HL-60/S4 (cell line): ENCODE data around the gene TRIM62.

Source experiments
- in situ Hi-C: fragments of 300-500 bp; cut with MboI; formaldehyde crosslinking; loops from 2 replicates; pipeline ENCODE4 v1.14.3; 2022; ENCODE audit warnings: low sequenced_read_pairs

TRIM62 gene

GRCh38 chr1:33180911-33181890, 642 bp downstream of the TRIM62 start:
- in situ Hi-C loops, result no loop called here

GRCh38 chr1:33180226-33180910, 1.5 kb downstream of the TRIM62 start:
- in situ Hi-C loops, result no loop called here

- in situ Hi-C loops, result no loop called here
These were observed 2.9 kb downstream of the TRIM62 start for GRCh38 chr1:33178836-33179439.

- in situ Hi-C loops, result no loop called here
These were observed 3.8 kb downstream of the TRIM62 start for GRCh38 chr1:33177996-33178540.

GRCh38 chr1:33176887-33177286, 5.0 kb downstream of the TRIM62 start:
- in situ Hi-C loops, result no loop called here

- in situ Hi-C loops, result no loop called here
These were observed 5.4 kb downstream of the TRIM62 start for GRCh38 chr1:33176362-33176850.

GRCh38 chr1:33175865-33176264, 6.0 kb downstream of the TRIM62 start:
- in situ Hi-C loops, result no loop called here

GRCh38 chr1:33173091-33173490, 8.8 kb downstream of the TRIM62 start:
- in situ Hi-C loops, result no loop called here

- in situ Hi-C loops, result no loop called here
These were observed 9.6 kb downstream of the TRIM62 start for GRCh38 chr1:33171977-33172813.

- in situ Hi-C loops, result no loop called here
These were observed 11.2 kb downstream of the TRIM62 start for GRCh38 chr1:33170351-33171274.

- in situ Hi-C loops, result no loop called here
These were observed 12.4 kb downstream of the TRIM62 start for GRCh38 chr1:33169290-33170055.

GRCh38 chr1:33168556-33169289, 13.1 kb downstream of the TRIM62 start:
- in situ Hi-C loops, result no loop called here

- in situ Hi-C loops, result no loop called here
These were observed 14.0 kb downstream of the TRIM62 start for GRCh38 chr1:33167650-33168447.

GRCh38 chr1:33165809-33166208, 16.0 kb downstream of the TRIM62 start:
- in situ Hi-C loops, result no loop called here

- in situ Hi-C loops, result no loop called here
These were observed 16.6 kb downstream of the TRIM62 start for GRCh38 chr1:33165209-33165608.

- in situ Hi-C loops, result no loop called here
These were observed 18.0 kb downstream of the TRIM62 start for GRCh38 chr1:33163621-33164519.
